GM06990 (cell line): ENCODE data around the gene CD81.
A peak's percentile ranks its signal among the peaks of the same experiment; 100 is the strongest.

ENCODE experiments used
- DNase-seq: peaks from one replicate; pipeline ENCODE4 v3.0.0-alpha.2; 2011; ENCODE audit not compliant: insufficient read length; ENCODE audit errors: extremely low read depth
- H3K27me3 ChIP-seq: replicated peaks from 2 replicates; pipeline ENCODE4 v1.6.0; 2011; ENCODE audit warnings: low read length; ENCODE audit not compliant: control insufficient read depth, insufficient read depth
- H3K36me3 ChIP-seq: 2 replicates; pipeline ENCODE4 v1.5.1; 2011; ENCODE audit warnings: low read length; ENCODE audit not compliant: control insufficient read depth, insufficient read depth
- H3K4me3 ChIP-seq: replicated peaks from 2 replicates; pipeline ENCODE4 v1.5.1; 2011; ENCODE audit warnings: low read depth, mild to moderate bottlenecking, control low read depth, low read length
- CTCF ChIP-seq: IDR thresholded peaks from 2 replicates; pipeline ENCODE4 v1.5.1; 2011; ENCODE audit warnings: low read length, control low read depth, mild to moderate bottlenecking, inconsistent platforms; ENCODE audit not compliant: insufficient read depth, poor library complexity, severe bottlenecking

CD81 gene

DNA sequence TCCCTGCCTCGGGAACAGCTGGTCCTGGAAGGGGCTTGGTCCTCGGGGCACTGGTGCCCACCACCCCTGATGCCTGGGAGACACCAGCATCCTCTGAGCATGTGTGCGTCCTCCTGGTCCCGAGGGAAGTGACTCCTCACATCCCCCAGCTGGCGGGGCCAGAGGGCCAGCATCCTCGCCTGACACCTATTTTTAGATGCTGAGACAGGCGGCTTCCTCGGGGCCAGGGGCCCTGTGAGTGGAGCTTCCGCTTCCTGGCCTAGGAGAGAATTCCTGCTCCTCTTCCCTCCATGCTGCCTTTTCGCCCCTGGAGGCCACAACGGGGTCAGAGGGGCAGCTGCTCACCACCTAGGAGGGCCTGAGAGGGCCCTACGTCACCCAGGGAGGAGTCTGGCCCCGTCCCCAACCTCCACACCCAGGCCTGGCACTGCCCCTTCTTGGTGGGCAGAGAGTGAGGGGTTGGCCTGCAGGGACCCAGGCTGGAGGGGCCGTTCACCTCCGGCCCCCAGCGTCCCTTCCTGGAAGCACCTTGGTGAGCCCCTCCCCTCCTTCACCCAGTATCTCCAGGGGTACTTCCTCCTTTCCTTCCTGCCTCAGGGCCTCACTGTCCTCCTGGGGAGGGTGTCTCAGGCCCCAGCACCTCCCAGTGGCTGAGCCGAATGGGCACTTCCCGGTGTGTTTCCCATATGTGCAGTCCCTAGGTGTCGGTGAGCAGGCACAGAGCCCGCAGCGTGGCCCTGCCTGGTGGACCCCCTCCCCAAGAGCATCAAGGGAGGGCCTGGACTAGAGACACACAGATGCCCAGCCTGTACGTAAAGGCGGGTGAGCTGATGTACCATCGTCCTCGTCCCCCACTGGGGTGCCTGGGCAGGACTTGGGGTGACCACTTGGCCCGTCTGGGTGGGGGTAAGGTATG lies 6.1 kb downstream of the CD81 start:
- Histone ChIP-seq H3K36me3 (no peaks in the 10 kb centered on the region; the same call in 1 of the 2 replicates), H3K4me3 (peak overlapping the region; percentile 27), H3K27me3 (no peaks in the 10 kb centered on the region)
- DNase-seq, result no peak
- peak; percentile 5 for TF ChIP-seq CTCF

DNA sequence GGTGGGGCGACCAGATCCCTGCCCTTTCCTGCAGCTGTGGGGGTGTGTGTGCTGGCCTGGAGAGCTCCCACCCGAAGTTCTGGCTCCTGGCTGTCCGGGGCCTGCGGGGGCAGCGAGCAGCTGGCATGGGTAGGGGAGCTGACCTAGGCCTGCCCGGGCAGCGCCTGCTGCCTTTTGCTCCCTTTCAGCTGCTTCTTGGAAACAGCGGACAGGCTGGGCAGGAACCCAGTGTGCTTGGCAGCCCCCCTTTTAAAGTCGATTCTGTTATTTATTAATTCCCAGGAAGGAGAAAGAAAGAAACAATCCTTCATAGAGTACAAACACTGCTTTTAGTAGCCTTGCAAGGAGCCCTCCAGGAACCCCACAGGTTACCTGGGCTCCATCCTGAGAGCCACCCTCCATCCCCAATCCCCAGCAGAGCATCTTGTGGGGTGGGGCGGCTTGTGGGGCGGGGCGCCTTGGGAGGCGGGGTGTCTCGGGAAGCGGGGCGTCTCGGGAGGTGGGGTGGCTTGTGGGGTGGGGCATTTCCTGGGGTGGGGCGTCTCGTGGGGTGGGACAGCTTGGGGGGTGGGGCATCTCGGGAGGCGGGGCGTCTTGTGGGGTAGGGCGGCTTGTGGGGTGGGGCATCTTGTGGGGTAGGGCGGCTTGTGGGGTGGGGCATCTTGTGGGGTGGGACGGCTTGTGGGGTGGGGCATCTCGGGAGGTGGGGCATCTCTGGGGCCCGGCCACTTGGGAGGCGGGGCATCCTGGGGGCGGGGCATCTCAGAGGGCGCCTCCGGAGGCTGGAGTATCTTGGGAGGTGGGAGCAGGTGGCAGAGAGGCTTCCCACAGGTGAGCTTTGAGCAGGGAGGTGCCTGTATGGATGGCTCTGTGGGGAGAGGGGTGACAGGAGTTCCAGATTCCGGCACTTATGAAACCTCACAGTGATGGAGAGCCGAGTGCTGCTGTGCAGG lies 7.0 kb downstream of the CD81 start:
- H3K36me3 ChIP-seq, result peaks cover under 1% of the 10 kb centered on the region
- H3K27me3 ChIP-seq, result no peaks in the 10 kb centered on the region
- no peak for TF ChIP-seq CTCF
- peak; percentile 71 for DNase-seq
- peak overlapping the region; percentile 60 for H3K4me3 ChIP-seq

DNA sequence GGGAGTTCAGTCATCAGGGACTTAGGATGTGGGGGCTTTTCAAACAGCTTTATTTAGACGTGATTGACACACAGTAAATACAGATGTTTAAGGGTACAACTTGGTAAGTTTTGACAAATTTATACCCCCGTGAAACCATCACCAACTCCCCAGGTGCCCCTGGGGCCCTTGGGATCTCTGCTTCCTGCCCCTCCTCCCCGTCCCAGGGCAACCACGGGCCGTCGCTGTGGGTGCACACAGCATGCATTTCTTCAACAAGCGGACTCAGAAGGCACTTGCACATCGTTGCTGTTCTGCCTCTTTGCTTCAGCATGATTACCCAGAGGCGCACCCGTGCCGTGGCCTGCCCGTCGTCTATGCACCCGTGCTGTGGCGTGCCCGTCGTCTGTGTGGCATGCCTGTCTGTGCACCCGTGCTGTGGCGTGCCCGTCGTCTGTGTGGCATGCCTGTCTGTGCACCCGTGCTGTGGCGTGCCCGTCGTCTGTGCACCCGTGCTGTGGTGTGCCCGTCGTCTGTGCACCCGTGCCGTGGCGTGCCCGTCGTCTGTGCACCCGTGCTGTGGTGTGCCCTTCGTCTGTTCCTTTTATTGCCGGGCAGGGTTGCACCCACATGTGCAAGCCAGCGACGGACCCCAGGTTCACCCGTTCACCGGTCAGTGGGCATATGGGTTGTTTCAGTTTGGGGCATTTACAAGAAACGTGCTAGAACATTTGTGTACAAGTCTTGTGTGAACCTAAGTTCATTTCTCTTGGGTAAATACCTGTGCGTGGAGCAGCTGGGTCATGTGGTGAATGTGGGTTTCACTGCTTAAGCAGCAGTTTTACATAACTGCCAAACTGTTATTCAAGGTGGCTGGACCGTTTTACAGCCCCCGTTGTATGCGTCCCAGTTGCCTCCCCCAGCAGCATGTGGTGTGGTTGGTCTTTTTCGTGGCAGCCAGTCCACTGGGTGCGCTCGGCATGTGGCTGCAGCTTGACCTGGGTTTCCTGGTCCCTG lies 8.3 kb downstream of the CD81 start:
- Histone ChIP-seq H3K36me3 (peaks cover 6% of the 10 kb centered on the region), H3K27me3 (no peaks in the 10 kb centered on the region), H3K4me3 (peak overlapping the region; percentile 60)
- no peak for TF ChIP-seq CTCF
- peak; percentile 55 for DNase-seq

DNA sequence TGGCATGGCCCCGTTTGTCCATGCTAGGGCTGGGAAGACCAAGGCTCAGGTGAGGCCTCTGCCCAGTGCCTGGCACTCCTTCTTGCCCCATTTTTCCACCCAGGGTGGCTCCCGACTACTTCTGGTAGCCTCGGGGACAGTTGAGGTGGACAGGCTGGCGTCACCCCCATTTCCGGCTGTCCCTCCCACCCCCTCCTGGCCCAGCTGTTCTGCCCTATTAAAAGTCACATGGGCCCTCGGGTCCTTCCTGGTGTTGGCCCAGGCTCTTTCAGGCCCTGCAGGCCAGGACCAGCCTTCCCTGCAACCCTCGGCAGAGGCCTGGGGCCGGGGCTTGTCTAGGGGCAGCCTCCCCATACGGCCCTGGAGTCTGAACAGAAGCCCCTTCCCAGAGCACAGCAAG lies 9.5 kb downstream of the CD81 start:
- H3K4me3 ChIP-seq, result peak overlapping the region; percentile 60
- TF ChIP-seq CTCF, result no peak
- peaks cover 12% of the 10 kb centered on the region for H3K36me3 ChIP-seq
- no peaks in the 10 kb centered on the region for H3K27me3 ChIP-seq
- DNase-seq, result no peak
